NCI-H82 treated with DMSO at 0.1 percent for 48 hours (cell line): ENCODE measurements around the gene RBMS2.

Source experiments
- DNase-seq: peaks from one replicate; lab custom pipeline; 2025; ENCODE audit not compliant: unreplicated experiment; lab: John Stamatoyannopoulos, UW

Gene RBMS2

GRCh38 chr12:56578983-56579546, 57.4 kb downstream of the RBMS2 start:
- no peak for DNase-seq

GRCh38 chr12:56581418-56582145, 60.0 kb downstream of the RBMS2 start:
- no peak for DNase-seq

GRCh38 chr12:56585098-56585497, 63.5 kb downstream of the RBMS2 start:
- DNase-seq, result no peak

GRCh38 chr12:56589783-56590182, 68.2 kb downstream of the RBMS2 start:
- no peak for DNase-seq

- DNase-seq, result peak; percentile 20
These were observed 68.7 kb downstream of the RBMS2 start for GRCh38 chr12:56590237-56590830.

- no peak for DNase-seq
These were observed 69.5 kb downstream of the RBMS2 start for GRCh38 chr12:56591126-56591525.

- no peak for DNase-seq
These were observed 70.3 kb downstream of the RBMS2 start for GRCh38 chr12:56591961-56592360.

GRCh38 chr12:56593909-56594621, 72.4 kb downstream of the RBMS2 start:
- peak; percentile 40 for DNase-seq

GRCh38 chr12:56596815-56597214, 75.2 kb downstream of the RBMS2 start:
- DNase-seq, result no peak

- no peak for DNase-seq
These were observed 77.4 kb downstream of the RBMS2 start for GRCh38 chr12:56599041-56599440.

- DNase-seq, result no peak
These were observed 78.2 kb downstream of the RBMS2 start for GRCh38 chr12:56599797-56600196.

GRCh38 chr12:56600753-56601152, 79.1 kb downstream of the RBMS2 start:
- DNase-seq, result no peak

GRCh38 chr12:56601503-56601902, 79.9 kb downstream of the RBMS2 start:
- DNase-seq, result no peak

- no peak for DNase-seq
These were observed 80.6 kb downstream of the RBMS2 start for GRCh38 chr12:56602239-56602638.

- DNase-seq, result no peak
These were observed 82.7 kb downstream of the RBMS2 start for GRCh38 chr12:56604355-56604754.

GRCh38 chr12:56614627-56615026, 93.0 kb downstream of the RBMS2 start:
- no peak for DNase-seq

- no peak for DNase-seq
These were observed 94.6 kb downstream of the RBMS2 start for GRCh38 chr12:56616244-56616643.

- DNase-seq, result no peak
These were observed 95.3 kb downstream of the RBMS2 start for GRCh38 chr12:56616925-56617324.

- peak; percentile 24 for DNase-seq
These were observed 100.9 kb downstream of the RBMS2 start for GRCh38 chr12:56622535-56622934.

GRCh38 chr12:56626701-56627100, 105.1 kb downstream of the RBMS2 start:
- DNase-seq, result no peak

- no peak for DNase-seq
These were observed 107.2 kb downstream of the RBMS2 start for GRCh38 chr12:56628671-56629458.
